GM23248 (cell line): Measurements from ENCODE around the gene KCTD2.

Experiments used
- EZH2 ChIP-seq: fragments of 200-600 bp; sonication (generic); IDR thresholded peaks from 2 replicates; pipeline ENCODE4 v1.6.1; 2018; ENCODE audit warnings: antibody characterized with exemption, mild to moderate bottlenecking; ENCODE audit not compliant: insufficient read depth, poor library complexity, severe bottlenecking
- EZH2phosphoT487 ChIP-seq: fragments of 200-600 bp; sonication (generic); IDR thresholded peaks from 2 replicates; pipeline ENCODE4 v1.6.1; 2018; ENCODE audit warnings: antibody characterized with exemption, moderate library complexity, mild to moderate bottlenecking, low read depth; ENCODE audit not compliant: insufficient read depth

DNA sequence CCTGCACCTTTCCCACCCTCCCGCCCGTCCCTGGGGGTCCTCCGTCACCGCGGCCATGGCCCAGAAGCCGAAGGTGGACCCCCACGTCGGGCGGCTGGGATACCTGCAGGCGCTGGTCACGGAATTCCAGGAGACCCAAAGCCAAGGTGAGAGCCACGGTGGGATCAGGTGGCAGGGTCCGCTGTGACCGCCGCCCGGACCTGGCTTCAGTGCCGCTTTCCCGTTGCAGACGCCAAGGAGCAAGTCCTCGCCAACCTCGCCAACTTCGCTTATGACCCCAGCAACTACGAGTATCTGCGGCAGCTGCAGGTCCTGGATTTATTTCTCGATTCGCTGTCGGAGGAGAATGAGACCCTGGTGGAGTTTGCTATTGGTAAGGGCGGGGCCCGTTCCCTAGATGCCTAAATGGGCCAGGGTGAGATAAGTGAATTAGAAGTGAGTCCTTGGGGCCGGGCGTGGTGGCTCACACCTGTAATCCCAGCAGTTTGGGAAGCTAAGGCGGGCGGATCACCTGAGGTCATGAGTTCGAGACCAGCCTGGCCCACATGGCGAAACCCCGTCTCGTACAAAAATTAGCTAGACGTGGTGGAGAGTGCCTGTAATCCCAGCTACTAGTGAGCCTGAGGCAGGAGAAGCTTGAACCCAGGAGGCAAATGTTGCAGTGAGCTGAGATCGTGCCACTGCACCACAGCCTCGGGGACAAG is 63.4 kb downstream of the KCTD2 start:
- TF ChIP-seq EZH2phosphoT487 (no peak), EZH2 (no peak)
